OCI-LY7 (cell line): ENCODE data around the gene MIGA1. TPM values are rescaled to one million over a fixed set of nuclear protein-coding genes. Genes with fewer than 3 reads are reported as not detected.

Experiments
- BruUV-seq: library from RNA; stranded (reverse); fragments of 400-500 nt; replicated peaks from 2 replicates; lab custom pipeline; 2021; lab: Mats Ljungman, UMichigan
- CTCF ChIA-PET: fragments of 300-600 bp; sonication (Branson Sonifier 250); formaldehyde crosslinking; loops from one replicate; lab custom pipeline; 2022; ENCODE audit warnings: antibody characterized with exemption; ENCODE audit not compliant: unreplicated experiment; lab: Charles Lee
- POLR2A ChIA-PET: fragments of 300-600 bp; sonication (Branson Sonifier 250); formaldehyde crosslinking; loops from one replicate; lab custom pipeline; 2022; ENCODE audit warnings: antibody characterized with exemption; lab: Charles Lee
- DNase-seq: peaks from one replicate; pipeline ENCODE4 v3.0.0-alpha.2; 2015; ENCODE audit warnings: low spot score
- H2AFZ ChIP-seq: fragments of 200-600 bp; sonication (generic), shearing (Covaris generic); 2 replicates; pipeline ENCODE4 v1.6.1; 2014; ENCODE audit warnings: mild to moderate bottlenecking, antibody characterized with exemption, low read length, moderate library complexity
- H3K27ac ChIP-seq: fragments of 200-600 bp; sonication (generic); 2 replicates; pipeline ENCODE4 v1.5.1; 2014; ENCODE audit warnings: mixed run types, low read depth, mild to moderate bottlenecking, moderate library complexity, low read length, inconsistent platforms; ENCODE audit not compliant: poor library complexity, severe bottlenecking
- H3K36me3 ChIP-seq: fragments of 200-600 bp; sonication (generic); 2 replicates; pipeline ENCODE4 v1.6.1; 2014; ENCODE audit warnings: mild to moderate bottlenecking, antibody characterized with exemption, low read length, moderate library complexity, mixed read lengths; ENCODE audit not compliant: insufficient read depth
- H3K4me1 ChIP-seq: fragments of 200-600 bp; sonication (generic); 2 replicates; pipeline ENCODE4 v1.5.1; 2014; ENCODE audit warnings: mild to moderate bottlenecking, low read length; ENCODE audit not compliant: insufficient read depth, poor library complexity, severe bottlenecking
- H3K4me2 ChIP-seq: fragments of 200-600 bp; sonication (generic); 2 replicates; pipeline ENCODE4 v1.6.1; 2014; ENCODE audit warnings: mild to moderate bottlenecking, low read length
- H3K4me3 ChIP-seq: fragments of 200-600 bp; sonication (generic); 2 replicates; pipeline ENCODE4 v1.5.1; 2014; ENCODE audit warnings: mild to moderate bottlenecking, low read depth, low read length; ENCODE audit not compliant: poor library complexity, severe bottlenecking
- H3K79me2 ChIP-seq: fragments of 200-600 bp; sonication (generic); 2 replicates; pipeline ENCODE4 v1.6.1; 2016; ENCODE audit warnings: low read depth, mild to moderate bottlenecking, low read length, moderate library complexity, mixed read lengths; ENCODE audit not compliant: insufficient read depth
- H3K9me2 ChIP-seq: fragments of 200-600 bp; sonication (generic); 2 replicates; pipeline ENCODE4 v1.6.1; 2016; ENCODE audit warnings: mild to moderate bottlenecking, low read length, mixed read lengths; ENCODE audit not compliant: insufficient read depth
- H3K9me3 ChIP-seq: fragments of 200-600 bp; sonication (generic); 2 replicates; pipeline ENCODE4 v1.6.1; 2014; ENCODE audit warnings: mild to moderate bottlenecking, mixed run types, low read length, mixed read lengths
- H4K20me1 ChIP-seq: fragments of 200-600 bp; sonication (generic); 2 replicates; pipeline ENCODE4 v1.6.1; 2014; ENCODE audit warnings: mild to moderate bottlenecking, antibody characterized with exemption, low read length, moderate library complexity, mixed read lengths; ENCODE audit not compliant: insufficient read depth
- EZH2phosphoT487 ChIP-seq: fragments of 200-600 bp; sonication (generic); IDR thresholded peaks from 2 replicates; pipeline ENCODE4 v1.6.1; 2018; ENCODE audit warnings: low read depth, borderline replicate concordance, mild to moderate bottlenecking, mixed run types, antibody characterized with exemption, low read length, moderate library complexity, mixed read lengths
- intact Hi-C: fragments of 100-400 bp; cut with micrococcal nuclease; formaldehyde crosslinking; loops from one replicate; pipeline ENCODE4 v1.10.0; 2022; ENCODE audit not compliant: unreplicated experiment
- total RNA-seq, 2 experiments: library from RNA; depleted of rRNA in 1 of 2; stranded (reverse); fragments of >200 nt in 1 of 2; shearing (Covaris generic) in 1 of 2; gene quantifications; 2 replicates each; pipeline ENCODE4 v1.2.3, GENCODE V29; 2014 to 2022
- TF ChIP-seq, protein P1 (sequence below): fragments of 200-600 bp; sonication (generic); conservative IDR thresholded peaks from 2 replicates; pipeline ENCODE4 v1.5.1; 2014; ENCODE audit warnings: mild to moderate bottlenecking, antibody characterized with exemption, low read length, moderate library complexity, mixed read lengths

Gene MIGA1
- total RNA-seq, 2 experiments from 2014 or later: 5.1 to 8.4 TPM

GRCh38 chr1:77833521-77834100 lies 54.2 kb downstream of the MIGA1 start:
- ChIA-PET CTCF (no interaction called here), POLR2A (interaction anchor here (0.6 to 1.7 kb wide), 4 partner anchors 9 to 100 kb away, joined by 3 to 4 read pairs (median 3); no protein-coding TSS in a partner anchor)
- Histone ChIP-seq H3K9me3 (no peaks in the 10 kb centered on the region), H3K4me1 (peaks cover 15% of the 10 kb centered on the region), H4K20me1 (no peaks in the 10 kb centered on the region), H3K79me2 (no peaks in the 10 kb centered on the region), H3K27ac (no peak overlapping the region), H2AFZ (no peak overlapping the region), H3K9me2 (no peaks in the 10 kb centered on the region), H3K4me2 (no peak overlapping the region), H3K4me3 (no peak overlapping the region), H3K36me3 (no peaks in the 10 kb centered on the region)
- no peak for DNase-seq
- no peak for TF ChIP-seq EZH2phosphoT487
- TF ChIP-seq, protein P1, sequence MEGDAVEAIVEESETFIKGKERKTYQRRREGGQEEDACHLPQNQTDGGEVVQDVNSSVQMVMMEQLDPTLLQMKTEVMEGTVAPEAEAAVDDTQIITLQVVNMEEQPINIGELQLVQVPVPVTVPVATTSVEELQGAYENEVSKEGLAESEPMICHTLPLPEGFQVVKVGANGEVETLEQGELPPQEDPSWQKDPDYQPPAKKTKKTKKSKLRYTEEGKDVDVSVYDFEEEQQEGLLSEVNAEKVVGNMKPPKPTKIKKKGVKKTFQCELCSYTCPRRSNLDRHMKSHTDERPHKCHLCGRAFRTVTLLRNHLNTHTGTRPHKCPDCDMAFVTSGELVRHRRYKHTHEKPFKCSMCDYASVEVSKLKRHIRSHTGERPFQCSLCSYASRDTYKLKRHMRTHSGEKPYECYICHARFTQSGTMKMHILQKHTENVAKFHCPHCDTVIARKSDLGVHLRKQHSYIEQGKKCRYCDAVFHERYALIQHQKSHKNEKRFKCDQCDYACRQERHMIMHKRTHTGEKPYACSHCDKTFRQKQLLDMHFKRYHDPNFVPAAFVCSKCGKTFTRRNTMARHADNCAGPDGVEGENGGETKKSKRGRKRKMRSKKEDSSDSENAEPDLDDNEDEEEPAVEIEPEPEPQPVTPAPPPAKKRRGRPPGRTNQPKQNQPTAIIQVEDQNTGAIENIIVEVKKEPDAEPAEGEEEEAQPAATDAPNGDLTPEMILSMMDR: no peak
- BruUV-seq: no TSS peak
- intact Hi-C loops: no loop called here

- TF ChIP-seq EZH2phosphoT487: no peak
- TF ChIP-seq, protein P1: no peak
- H3K9me3 ChIP-seq: no peaks in the 10 kb centered on the region
- intact Hi-C loops: no loop called here
- peaks cover 6% of the 10 kb centered on the region; the same call in 1 of the 2 replicates for H3K36me3 ChIP-seq
- H3K4me1 ChIP-seq: peaks cover 7% of the 10 kb centered on the region
- ChIA-PET CTCF (no interaction called here), POLR2A (interaction anchor here (1.5 kb wide), 1 partner anchor 161 kb away, joined by 3 read pairs; no protein-coding TSS in a partner anchor)
- H3K9me2 ChIP-seq: no peaks in the 10 kb centered on the region
- no peak for DNase-seq
- H2AFZ ChIP-seq: no peak overlapping the region
- no peak overlapping the region for H3K4me3 ChIP-seq
- no TSS peak for BruUV-seq
- H3K79me2 ChIP-seq: no peaks in the 10 kb centered on the region
- no peaks in the 10 kb centered on the region for H4K20me1 ChIP-seq
- H3K4me2 ChIP-seq: no peak overlapping the region
- H3K27ac ChIP-seq: no peak overlapping the region
Observed at GRCh38 chr1:77834771-77835334, 55.4 kb downstream of the MIGA1 start.

- Histone ChIP-seq H3K27ac (no peak overlapping the region), H3K79me2 (no peaks in the 10 kb centered on the region), H3K9me3 (no peaks in the 10 kb centered on the region), H3K36me3 (peaks cover 24% of the 10 kb centered on the region), H3K4me1 (peaks cover 8% of the 10 kb centered on the region), H3K9me2 (no peaks in the 10 kb centered on the region), H3K4me2 (no peak overlapping the region), H4K20me1 (no peaks in the 10 kb centered on the region), H2AFZ (no peak overlapping the region), H3K4me3 (no peak overlapping the region)
- no peak for TF ChIP-seq EZH2phosphoT487
- TF ChIP-seq, protein P1: no peak
- DNase-seq: no peak
- no TSS peak for BruUV-seq
- intact Hi-C loops: no loop called here
- ChIA-PET CTCF (no interaction called here), POLR2A (interaction anchor here (0.6 to 1.2 kb wide), 5 partner anchors 9 to 264 kb away, joined by 3 to 6 read pairs (median 4); no protein-coding TSS in a partner anchor)
Observed at GRCh38 chr1:77841574-77841973, 62.1 kb downstream of the MIGA1 start.
